Lower leg skin (tissue), 4 donors: ENCODE measurements around the gene VGF. TPM values are rescaled to one million over a fixed set of nuclear protein-coding genes. Genes with fewer than 3 reads are reported as not detected.

Experiments
- DNase-seq, 2 donors: peaks; one replicate each; pipeline ENCODE4 v3.0.0-alpha.2; 2019; ENCODE audit warnings: low spot score in 2 of 2
- H3K4me3 ChIP-seq: fragments of 200-600 bp; sonication (generic); 2 replicates; pipeline ENCODE4 v1.5.1; 2017; ENCODE audit warnings: mild to moderate bottlenecking, low read depth; ENCODE audit not compliant: poor library complexity, severe bottlenecking
- POLR2A ChIP-seq, 2 donors: fragments of 450-650 bp; IDR thresholded peaks; one replicate each; pipeline ENCODE4 v1.6.1; 2016 to 2017; ENCODE audit warnings: antibody characterized with exemption in 2 of 2, mild to moderate bottlenecking in 1 of 2, moderate library complexity in 1 of 2
- whole genome bisulfite sequencing, 2 donors: methylation state at CpG; one replicate each; pipeline ENCODE4 v1.1.5; 2018; 5-methylcytosine and 5-hydroxymethylcytosine counted together
- intact Hi-C: fragments of 100-400 bp; cut with DNase I; formaldehyde crosslinking; loops from one replicate; pipeline ENCODE4 v1.15.0; 2023; ENCODE audit warnings: low total_unique reads
- total RNA-seq, 4 donors: library from RNA; depleted of rRNA; stranded (reverse); fragments of >200 nt; gene quantifications; one replicate each; pipeline ENCODE4 v1.1.0, GENCODE V29; 2016
- TF ChIP-seq, protein P1 (sequence below), 3 donors: fragments of 450-650 bp; IDR thresholded peaks; one replicate each; pipeline ENCODE4 v1.5.1; 2016; ENCODE audit warnings: antibody characterized with exemption in 3 of 3, mild to moderate bottlenecking in 3 of 3, moderate library complexity in 2 of 3

The VGF gene
- total RNA-seq, 4 donors from 2014 or later: 0.91 to 6.3 (median 2.5) TPM; not detected in 1

DNA sequence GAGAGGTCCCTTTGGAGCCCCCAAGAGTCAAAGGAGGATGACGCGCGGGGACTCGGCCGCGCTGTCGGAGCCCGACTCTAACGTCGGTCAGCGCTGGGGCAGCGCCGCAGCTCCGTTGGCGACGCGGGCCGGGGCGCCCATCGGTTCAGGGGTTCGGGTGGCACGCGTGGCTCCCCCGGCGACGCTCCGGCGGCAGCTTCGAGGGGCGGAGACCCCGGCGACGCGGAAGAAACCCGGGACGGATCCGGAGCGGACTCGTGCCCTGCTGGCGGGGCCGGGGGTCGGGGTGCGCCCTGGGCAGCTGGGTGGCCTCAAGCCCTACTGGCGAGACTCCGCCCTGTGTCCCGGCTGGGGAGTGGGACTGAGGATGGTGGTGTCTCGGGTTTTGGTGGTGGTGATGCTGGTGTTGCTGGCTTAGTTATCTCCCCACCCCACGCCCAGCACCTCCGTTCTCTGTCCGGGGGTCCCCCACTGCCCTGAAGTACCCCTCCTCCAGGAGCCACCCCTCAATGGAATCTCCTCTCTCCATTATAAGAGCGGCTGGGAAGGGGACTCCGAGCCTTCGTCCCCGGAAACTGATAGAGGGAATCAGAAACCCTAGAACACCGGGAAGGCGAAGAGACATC lies 14.9 kb upstream of the VGF start, which contains the start of gene NAT16:
Gene NAT16 (minus strand): TSS at position 164 of the 626 bp plus-strand sequence. CDS start 5,486 bp downstream, outside the sequence.
- intact Hi-C loops: no loop called here
- WGBS, 2 donors: 9 to 10% methylated on average over 22 to 32 of the region's 56 CpGs

DNA sequence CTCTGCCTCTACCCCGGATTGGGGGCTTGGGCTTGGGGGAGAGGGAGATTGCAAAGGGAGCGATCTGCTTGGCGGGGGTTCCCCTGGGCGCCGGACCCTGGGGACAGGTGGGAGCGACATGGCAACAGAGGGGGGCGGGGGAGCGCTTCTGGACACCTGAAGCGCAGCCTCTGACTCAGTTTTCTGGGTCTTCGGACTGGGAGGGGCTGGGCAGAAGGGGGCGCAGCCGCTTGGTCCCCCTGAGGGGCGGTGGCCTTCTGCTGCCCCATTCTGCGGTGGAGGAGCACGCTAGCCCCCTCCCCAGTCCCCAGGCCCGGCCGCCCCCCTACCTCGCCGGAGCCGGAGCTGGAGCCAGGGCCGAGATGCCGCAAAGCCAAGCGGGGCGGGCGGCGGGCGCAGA lies 14.3 kb upstream of the VGF start:
- WGBS, 2 donors: 2 to 6% methylated on average over 13 to 27 of the region's 27 CpGs
- intact Hi-C loops: no loop called here
- TF ChIP-seq, protein P1, sequence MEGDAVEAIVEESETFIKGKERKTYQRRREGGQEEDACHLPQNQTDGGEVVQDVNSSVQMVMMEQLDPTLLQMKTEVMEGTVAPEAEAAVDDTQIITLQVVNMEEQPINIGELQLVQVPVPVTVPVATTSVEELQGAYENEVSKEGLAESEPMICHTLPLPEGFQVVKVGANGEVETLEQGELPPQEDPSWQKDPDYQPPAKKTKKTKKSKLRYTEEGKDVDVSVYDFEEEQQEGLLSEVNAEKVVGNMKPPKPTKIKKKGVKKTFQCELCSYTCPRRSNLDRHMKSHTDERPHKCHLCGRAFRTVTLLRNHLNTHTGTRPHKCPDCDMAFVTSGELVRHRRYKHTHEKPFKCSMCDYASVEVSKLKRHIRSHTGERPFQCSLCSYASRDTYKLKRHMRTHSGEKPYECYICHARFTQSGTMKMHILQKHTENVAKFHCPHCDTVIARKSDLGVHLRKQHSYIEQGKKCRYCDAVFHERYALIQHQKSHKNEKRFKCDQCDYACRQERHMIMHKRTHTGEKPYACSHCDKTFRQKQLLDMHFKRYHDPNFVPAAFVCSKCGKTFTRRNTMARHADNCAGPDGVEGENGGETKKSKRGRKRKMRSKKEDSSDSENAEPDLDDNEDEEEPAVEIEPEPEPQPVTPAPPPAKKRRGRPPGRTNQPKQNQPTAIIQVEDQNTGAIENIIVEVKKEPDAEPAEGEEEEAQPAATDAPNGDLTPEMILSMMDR (IDR thresholded peaks at IDR 0.05): no peak
- TF ChIP-seq POLR2A (IDR thresholded peaks at IDR 0.05): no peak
- DNase-seq: no peak
- H3K4me3 ChIP-seq: no peak overlapping the region

More for the DNA sequence above, 14.9 kb upstream of the VGF start, which contains the start of gene NAT16:
- no peak for TF ChIP-seq POLR2A (IDR thresholded peaks at IDR 0.05)
- TF ChIP-seq, protein P1 (IDR thresholded peaks at IDR 0.05): no peak
- no peak within 1 kb of the TSS for H3K4me3 ChIP-seq
- DNase-seq: no peak

GRCh38 chr7:101179117-101179516 lies 13.7 kb upstream of the VGF start:
- TF ChIP-seq, protein P1 (IDR thresholded peaks at IDR 0.05): no peak
- TF ChIP-seq POLR2A (IDR thresholded peaks at IDR 0.05): no peak
- DNase-seq: no peak
- H3K4me3 ChIP-seq: no peak overlapping the region
- 0 to 5% methylated on average over 19 to 20 of the region's 20 CpGs for WGBS, 2 donors
- intact Hi-C loops: no loop called here

GRCh38 chr7:101177644-101178043 lies 12.3 kb upstream of the VGF start:
- intact Hi-C loops: no loop called here

GRCh38 chr7:101175664-101176063 lies 10.3 kb upstream of the VGF start:
- intact Hi-C loops: no loop called here
- no peak for DNase-seq
- no peak for TF ChIP-seq POLR2A (IDR thresholded peaks at IDR 0.05)
- TF ChIP-seq, protein P1 (IDR thresholded peaks at IDR 0.05): no peak
- WGBS, 2 donors: 45% methylated on average over 3 of the region's 3 CpGs
- H3K4me3 ChIP-seq: no peak overlapping the region

More at GRCh38 chr7:101177644-101178043, 12.3 kb upstream of the VGF start:
- DNase-seq: no peak
- no peak overlapping the region for H3K4me3 ChIP-seq
- 61 to 79% methylated on average over 2 of the region's 2 CpGs for WGBS, 2 donors
- TF ChIP-seq, protein P1 (IDR thresholded peaks at IDR 0.05): no peak
- no peak for TF ChIP-seq POLR2A (IDR thresholded peaks at IDR 0.05)
